ENCODE measurements around the gene NFILZ. TPM values are rescaled to one million over a fixed set of nuclear protein-coding genes. Genes with fewer than 3 reads are reported as not detected.
"Not testable (repeated sequence)": the region's sequence is repeated elsewhere in the genome, so short reads cannot be mapped to it uniquely, and the experiment has no call there.

The NFILZ gene
- total RNA-seq, 6 experiments from 2014 or later: not detected

DNA sequence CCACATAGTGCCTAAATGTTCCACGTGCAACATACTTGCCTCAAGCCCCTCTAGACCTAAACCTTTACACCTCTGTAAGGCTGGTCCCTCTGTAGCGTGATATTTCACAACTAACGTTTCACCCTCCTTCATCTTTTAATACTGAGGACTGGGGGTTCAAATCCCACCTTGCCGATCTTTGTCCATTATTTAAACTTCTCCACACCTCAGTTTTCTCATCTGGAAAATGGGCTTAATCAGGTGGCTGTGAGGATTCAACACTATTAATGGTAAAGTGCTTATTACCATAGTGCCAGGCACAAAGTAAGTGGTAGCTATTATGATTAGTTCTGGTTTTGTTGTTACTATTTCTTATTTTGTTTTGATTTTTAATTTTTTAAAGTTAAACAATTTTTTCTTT, 12.4 kb upstream of the NFILZ start:
- ATAC-seq: no peak
- Histone ChIP-seq H3K9me3 (no peaks in the 10 kb centered on the region), H3K36me3 (no peaks in the 10 kb centered on the region), H3K27ac (no peak overlapping the region), H3K4me3 (no peak overlapping the region), H3K27me3 (no peaks in the 10 kb centered on the region), H3K4me1 (peaks cover 0 to 10% (median 0%) of the 10 kb centered on the region in 4 donors)
- WGBS (ENCODE audit: insufficient coverage, low coverage, low lambda C conversion rate, missing lambda C conversion rate): 72% methylated on average over 3 of the region's 4 CpGs
- intact Hi-C loops (cut with DNase I): no loop called here
- TF ChIP-seq, protein P1, sequence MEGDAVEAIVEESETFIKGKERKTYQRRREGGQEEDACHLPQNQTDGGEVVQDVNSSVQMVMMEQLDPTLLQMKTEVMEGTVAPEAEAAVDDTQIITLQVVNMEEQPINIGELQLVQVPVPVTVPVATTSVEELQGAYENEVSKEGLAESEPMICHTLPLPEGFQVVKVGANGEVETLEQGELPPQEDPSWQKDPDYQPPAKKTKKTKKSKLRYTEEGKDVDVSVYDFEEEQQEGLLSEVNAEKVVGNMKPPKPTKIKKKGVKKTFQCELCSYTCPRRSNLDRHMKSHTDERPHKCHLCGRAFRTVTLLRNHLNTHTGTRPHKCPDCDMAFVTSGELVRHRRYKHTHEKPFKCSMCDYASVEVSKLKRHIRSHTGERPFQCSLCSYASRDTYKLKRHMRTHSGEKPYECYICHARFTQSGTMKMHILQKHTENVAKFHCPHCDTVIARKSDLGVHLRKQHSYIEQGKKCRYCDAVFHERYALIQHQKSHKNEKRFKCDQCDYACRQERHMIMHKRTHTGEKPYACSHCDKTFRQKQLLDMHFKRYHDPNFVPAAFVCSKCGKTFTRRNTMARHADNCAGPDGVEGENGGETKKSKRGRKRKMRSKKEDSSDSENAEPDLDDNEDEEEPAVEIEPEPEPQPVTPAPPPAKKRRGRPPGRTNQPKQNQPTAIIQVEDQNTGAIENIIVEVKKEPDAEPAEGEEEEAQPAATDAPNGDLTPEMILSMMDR (IDR thresholded peaks at IDR 0.05): no peak
- no peak for TF ChIP-seq POLR2A (IDR thresholded peaks at IDR 0.05)
- no peak for DNase-seq

DNA sequence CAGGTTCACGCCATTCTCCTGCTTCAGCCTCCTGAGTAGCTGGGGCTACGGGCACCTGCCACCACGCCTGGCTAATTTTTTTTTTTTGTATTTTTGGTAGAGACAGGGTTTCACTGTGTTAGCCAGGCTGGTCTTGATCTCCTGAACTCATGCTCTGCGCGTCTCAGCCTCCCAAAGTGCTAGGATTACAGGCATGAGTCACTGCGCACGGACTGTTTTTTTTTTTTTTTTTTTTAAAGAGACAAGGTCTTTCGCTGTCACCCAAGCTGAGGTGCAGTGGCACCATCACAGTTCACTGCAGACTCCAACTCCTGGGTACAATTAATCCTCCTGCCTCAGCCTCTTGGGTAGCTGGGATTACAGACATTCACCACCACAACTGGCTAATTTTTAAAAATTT, 11.7 kb upstream of the NFILZ start:
- DNase-seq (no peak), ATAC-seq (no peak)
- H3K36me3 ChIP-seq: no peaks in the 10 kb centered on the region
- no peak overlapping the region for H3K4me3 ChIP-seq
- 72% methylated on average over 5 of the region's 8 CpGs for WGBS (ENCODE audit: insufficient coverage, low coverage, low lambda C conversion rate, missing lambda C conversion rate)
- peaks cover 0 to 10% (median 0%) of the 10 kb centered on the region in 4 donors for H3K4me1 ChIP-seq
- TF ChIP-seq POLR2A (IDR thresholded peaks at IDR 0.05): no peak
- intact Hi-C loops (cut with DNase I): no loop called here
- H3K27me3 ChIP-seq: no peaks in the 10 kb centered on the region
- H3K27ac ChIP-seq: no peak overlapping the region
- H3K9me3 ChIP-seq: no peaks in the 10 kb centered on the region

DNA sequence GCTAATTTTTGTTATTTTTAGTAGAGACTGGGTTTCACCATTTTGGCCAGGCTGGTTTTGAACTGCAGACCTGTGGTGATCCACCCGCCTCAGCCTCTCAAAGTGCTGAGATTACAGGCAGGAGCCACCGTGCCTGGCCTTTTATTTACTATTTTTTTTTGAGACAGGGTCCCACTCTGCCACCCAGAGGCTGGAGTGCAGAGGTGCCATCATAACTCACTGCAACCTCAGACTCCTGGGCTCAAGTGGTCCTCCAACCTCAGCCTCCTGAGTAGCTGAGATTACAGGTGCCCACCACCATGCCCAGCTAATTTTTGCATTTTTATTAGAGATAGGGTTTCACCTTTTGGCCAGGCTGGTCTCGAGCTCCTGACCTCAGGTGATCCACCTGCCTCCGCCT, 7.5 kb upstream of the NFILZ start:
- intact Hi-C loops (cut with DNase I); H3K4me1 ChIP-seq; H3K4me3 ChIP-seq; H3K9me3 ChIP-seq; H3K36me3 ChIP-seq; DNase-seq; H3K27me3 ChIP-seq; H3K27ac ChIP-seq: not testable (repeated sequence)
- peak in 1 of 4 donors; percentile 39 for ATAC-seq
- WGBS (ENCODE audit: insufficient coverage, low coverage, low lambda C conversion rate, missing lambda C conversion rate): 61% methylated on average over 3 of the region's 4 CpGs
- TF ChIP-seq, protein P1 (IDR thresholded peaks at IDR 0.05): peak in 3 of 4 donors; percentile 8 to 29 (median 25)

DNA sequence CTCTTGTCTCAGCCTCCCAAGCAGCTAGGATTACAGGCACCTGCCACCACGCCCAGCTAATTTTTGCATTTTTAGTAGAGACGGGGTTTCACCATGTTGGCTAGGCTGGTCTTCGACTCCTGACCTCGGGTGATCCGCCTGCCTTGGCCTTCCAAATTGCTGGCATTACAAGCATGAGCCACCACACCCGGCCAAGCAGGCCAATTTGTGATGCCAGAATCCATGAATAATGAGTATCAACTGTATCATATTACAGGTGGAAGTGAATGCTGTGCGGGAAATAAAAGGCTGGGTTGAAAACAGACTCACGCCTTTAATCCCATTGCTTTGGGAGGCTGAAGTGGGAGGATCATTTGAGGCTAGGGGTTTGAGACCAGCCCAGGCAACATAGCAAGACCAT, 3.6 kb upstream of the NFILZ start:
- WGBS (ENCODE audit: insufficient coverage, low coverage, low lambda C conversion rate, missing lambda C conversion rate): 63% methylated on average over 8 of the region's 8 CpGs
- intact Hi-C loops (cut with DNase I): no loop called here
- H3K27me3 ChIP-seq: no peaks in the 10 kb centered on the region
- H3K4me1 ChIP-seq: peaks cover 0 to 12% (median 3%) of the 10 kb centered on the region in 4 donors
- no peaks in the 10 kb centered on the region for H3K36me3 ChIP-seq
- DNase-seq (no peak), ATAC-seq (no peak)
- no peak overlapping the region for H3K27ac ChIP-seq
- H3K4me3 ChIP-seq: no peak overlapping the region
- H3K9me3 ChIP-seq: no peaks in the 10 kb centered on the region
- TF ChIP-seq, protein P1 (IDR thresholded peaks at IDR 0.05): no peak
- no peak for TF ChIP-seq POLR2A (IDR thresholded peaks at IDR 0.05)

DNA sequence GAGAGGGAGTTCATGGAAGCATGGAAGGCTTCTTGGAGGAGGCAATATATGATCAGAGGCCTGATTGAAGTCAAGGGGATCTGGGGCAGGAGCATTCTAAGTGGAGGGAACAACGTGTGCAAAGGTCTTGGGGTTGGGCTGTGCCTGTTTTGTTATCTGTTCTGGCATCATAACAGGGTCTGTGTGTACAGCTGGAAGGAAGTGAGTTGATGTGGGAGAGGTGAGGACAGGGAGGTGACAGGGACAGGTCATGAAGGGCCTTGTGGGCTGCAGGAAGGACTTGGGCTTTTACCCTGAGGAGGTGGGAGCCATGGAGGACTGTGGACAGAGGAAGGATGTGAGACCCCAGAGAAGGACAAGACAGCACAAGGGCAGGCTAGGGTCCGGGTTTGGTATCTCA, 1.2 kb upstream of the NFILZ start:
- TF ChIP-seq, protein P1 (IDR thresholded peaks at IDR 0.05): no peak
- no peak for TF ChIP-seq POLR2A (IDR thresholded peaks at IDR 0.05)
- H3K9me3 ChIP-seq: no peaks in the 10 kb centered on the region
- no peaks in the 10 kb centered on the region for H3K27me3 ChIP-seq
- ATAC-seq (no peak), DNase-seq (no peak)
- peaks cover 0 to 14% (median 3%) of the 10 kb centered on the region in 4 donors for H3K4me1 ChIP-seq
- H3K4me3 ChIP-seq: no peak overlapping the region
- intact Hi-C loops (cut with DNase I): no loop called here
- H3K27ac ChIP-seq: no peak overlapping the region
- 76% methylated on average over 2 of the region's 2 CpGs for WGBS (ENCODE audit: insufficient coverage, low coverage, low lambda C conversion rate, missing lambda C conversion rate)
- no peaks in the 10 kb centered on the region for H3K36me3 ChIP-seq
